UCSD-AML1 (cell line): ENCODE measurements around the gene ADCY3.
"Not testable (repeated sequence)": the region's sequence is repeated elsewhere in the genome, so short reads cannot be mapped to it uniquely, and the experiment has no call there.

Experiments
- DNase-seq: peaks from one replicate; lab custom pipeline; 2025; ENCODE audit not compliant: unreplicated experiment; lab: John Stamatoyannopoulos, UW

ADCY3 gene

GRCh38 chr2:24852026-24852425 is 68.0 kb downstream of the ADCY3 start:
- no peak for DNase-seq

- no peak for DNase-seq
These were observed 69.1 kb downstream of the ADCY3 start for GRCh38 chr2:24850944-24851343.

GRCh38 chr2:24845691-24846090 is 74.3 kb downstream of the ADCY3 start:
- DNase-seq = no peak

- no peak for DNase-seq
These were observed 75.9 kb downstream of the ADCY3 start for GRCh38 chr2:24844023-24844685.

GRCh38 chr2:24843330-24843860 is 76.6 kb downstream of the ADCY3 start:
- no peak for DNase-seq

- DNase-seq = no peak
These were observed 77.7 kb downstream of the ADCY3 start for GRCh38 chr2:24842081-24843050.

- DNase-seq = no peak
These were observed 78.8 kb downstream of the ADCY3 start for GRCh38 chr2:24840962-24841945.

GRCh38 chr2:24840164-24840869 is 79.7 kb downstream of the ADCY3 start:
- no peak for DNase-seq

GRCh38 chr2:24839729-24840128 is 80.3 kb downstream of the ADCY3 start:
- DNase-seq = no peak

GRCh38 chr2:24838541-24838940 is 81.5 kb downstream of the ADCY3 start:
- DNase-seq = no peak

- DNase-seq = no peak
These were observed 82.0 kb downstream of the ADCY3 start for GRCh38 chr2:24837996-24838513.

GRCh38 chr2:24836706-24837105 is 83.3 kb downstream of the ADCY3 start:
- DNase-seq = no peak

GRCh38 chr2:24836206-24836605 is 83.8 kb downstream of the ADCY3 start:
- DNase-seq = no peak

GRCh38 chr2:24835411-24835810 is 84.6 kb downstream of the ADCY3 start:
- not testable (repeated sequence) for DNase-seq

- no peak for DNase-seq
These were observed 85.2 kb downstream of the ADCY3 start for GRCh38 chr2:24834733-24835395.

- no peak for DNase-seq
These were observed 86.0 kb downstream of the ADCY3 start for GRCh38 chr2:24833821-24834732.

GRCh38 chr2:24832931-24833701 is 86.9 kb downstream of the ADCY3 start:
- no peak for DNase-seq

- no peak for DNase-seq
These were observed 87.5 kb downstream of the ADCY3 start for GRCh38 chr2:24832521-24832920.
